Peyer's patch (tissue), 4 donors: Measurements from ENCODE around the gene KCTD1.

ENCODE experiments used
- POLR2A ChIP-seq, 2 donors: fragments of 450-650 bp; IDR thresholded peaks; one replicate each; pipeline ENCODE4 v1.5.1; 2017; ENCODE audit warnings: antibody characterized with exemption in 2 of 2, mild to moderate bottlenecking in 2 of 2, moderate library complexity in 2 of 2
- TF ChIP-seq, protein P1 (sequence below), 6 experiments: fragments of 450-650 bp in 4 of 6; fragments of 200-600 bp in 2 of 6; sonication (generic) in 1 of 6; IDR thresholded peaks; one replicate each; pipeline ENCODE4 v1.5.1; 2017 to 2019; ENCODE audit warnings: antibody characterized with exemption in 6 of 6, mild to moderate bottlenecking in 3 of 6, moderate library complexity in 1 of 6

DNA sequence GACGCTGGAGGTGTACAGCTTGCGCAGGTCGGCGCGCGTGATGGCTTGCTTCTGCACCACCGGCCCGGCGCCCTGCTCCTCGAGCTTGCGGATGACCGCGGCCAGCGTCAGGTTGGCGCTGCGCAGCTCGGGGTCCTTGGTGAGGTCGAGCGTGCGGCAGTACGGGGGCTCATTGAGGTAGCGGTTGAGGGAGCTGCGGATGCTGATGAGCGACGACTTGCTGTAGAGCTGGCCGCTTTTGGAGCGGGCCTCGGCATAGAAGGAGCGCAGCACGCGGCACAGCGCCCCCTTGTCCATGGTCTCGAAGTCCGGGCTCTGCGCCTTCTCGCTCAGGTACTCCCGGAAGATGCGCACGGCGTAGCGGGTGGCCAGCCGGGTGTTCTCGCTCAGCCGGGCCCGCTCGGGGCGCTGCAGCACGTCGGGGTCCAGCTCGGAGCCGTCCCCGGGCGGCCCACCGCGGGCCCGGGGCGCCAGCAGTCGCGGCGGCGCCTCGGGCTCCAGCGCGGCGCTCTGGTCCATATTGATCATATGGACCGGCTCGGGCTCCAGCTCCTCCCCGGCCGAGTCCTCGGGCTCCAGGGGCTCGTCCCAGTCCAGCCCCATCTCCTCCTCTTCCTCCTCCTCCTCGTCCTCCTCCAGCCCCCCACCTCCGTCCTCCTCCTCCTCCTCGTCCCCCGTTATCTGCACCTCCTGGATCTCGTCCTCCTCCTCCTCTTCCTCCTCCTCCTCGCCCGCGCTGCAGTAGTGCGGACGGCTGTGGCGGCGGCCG, 523 bp downstream of the KCTD1 start:
- TF ChIP-seq, protein P1, sequence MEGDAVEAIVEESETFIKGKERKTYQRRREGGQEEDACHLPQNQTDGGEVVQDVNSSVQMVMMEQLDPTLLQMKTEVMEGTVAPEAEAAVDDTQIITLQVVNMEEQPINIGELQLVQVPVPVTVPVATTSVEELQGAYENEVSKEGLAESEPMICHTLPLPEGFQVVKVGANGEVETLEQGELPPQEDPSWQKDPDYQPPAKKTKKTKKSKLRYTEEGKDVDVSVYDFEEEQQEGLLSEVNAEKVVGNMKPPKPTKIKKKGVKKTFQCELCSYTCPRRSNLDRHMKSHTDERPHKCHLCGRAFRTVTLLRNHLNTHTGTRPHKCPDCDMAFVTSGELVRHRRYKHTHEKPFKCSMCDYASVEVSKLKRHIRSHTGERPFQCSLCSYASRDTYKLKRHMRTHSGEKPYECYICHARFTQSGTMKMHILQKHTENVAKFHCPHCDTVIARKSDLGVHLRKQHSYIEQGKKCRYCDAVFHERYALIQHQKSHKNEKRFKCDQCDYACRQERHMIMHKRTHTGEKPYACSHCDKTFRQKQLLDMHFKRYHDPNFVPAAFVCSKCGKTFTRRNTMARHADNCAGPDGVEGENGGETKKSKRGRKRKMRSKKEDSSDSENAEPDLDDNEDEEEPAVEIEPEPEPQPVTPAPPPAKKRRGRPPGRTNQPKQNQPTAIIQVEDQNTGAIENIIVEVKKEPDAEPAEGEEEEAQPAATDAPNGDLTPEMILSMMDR (IDR thresholded peaks at IDR 0.05), result peak in 1 of 6 experiments; percentile 18
- TF ChIP-seq POLR2A (IDR thresholded peaks at IDR 0.05), result no peak
